NCI-H526 treated with DMSO at 0.1 percent for 48 hours (cell line): ENCODE measurements around the gene CLASP1.
"Not testable (repeated sequence)": the region's sequence is repeated elsewhere in the genome, so short reads cannot be mapped to it uniquely, and the experiment has no call there.

Experiments
- DNase-seq: peaks from one replicate; lab custom pipeline; 2025; lab: John Stamatoyannopoulos, UW

The CLASP1 gene

GRCh38 chr2:121617042-121617599 lies 32.1 kb downstream of the CLASP1 start:
- no peak for DNase-seq

DNA sequence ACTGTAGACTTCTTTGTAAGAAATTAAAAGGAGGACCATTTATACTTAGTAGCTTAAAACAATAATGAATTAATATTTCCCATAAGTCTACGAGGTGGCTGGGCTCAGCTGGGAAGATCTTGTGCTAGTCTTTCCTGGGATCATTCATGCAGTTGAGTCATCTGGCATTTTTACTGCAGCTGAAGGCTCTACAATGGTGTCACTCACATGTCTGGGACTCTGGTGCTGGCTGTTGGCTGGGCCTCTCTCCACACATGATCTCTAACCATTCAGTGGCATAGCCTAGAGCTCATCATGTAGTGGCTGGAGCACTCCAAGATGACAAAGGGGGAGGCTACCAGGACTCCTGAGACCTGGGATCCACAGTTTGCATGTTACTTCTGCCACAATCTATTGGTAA lies 35.5 kb downstream of the CLASP1 start:
- no peak for DNase-seq

DNA sequence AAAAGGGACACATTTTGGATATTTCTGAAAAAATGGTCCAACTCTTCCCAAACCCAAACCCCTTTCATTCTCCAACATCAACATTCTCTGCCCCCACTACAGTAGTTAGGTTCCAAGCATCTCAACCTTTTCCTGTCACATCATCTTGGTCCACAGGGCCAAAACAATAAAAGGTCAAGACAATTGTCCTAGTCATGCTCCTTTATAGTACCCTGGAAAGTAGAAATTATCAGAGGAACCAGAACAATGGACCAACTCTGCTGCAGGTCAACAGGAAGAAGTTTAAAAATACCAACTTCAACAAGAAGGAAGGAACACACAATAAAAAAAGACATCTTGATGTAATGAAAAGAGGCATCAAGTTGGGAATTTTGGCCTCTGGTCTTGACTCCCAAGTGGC lies 36.1 kb downstream of the CLASP1 start:
- DNase-seq: no peak

DNA sequence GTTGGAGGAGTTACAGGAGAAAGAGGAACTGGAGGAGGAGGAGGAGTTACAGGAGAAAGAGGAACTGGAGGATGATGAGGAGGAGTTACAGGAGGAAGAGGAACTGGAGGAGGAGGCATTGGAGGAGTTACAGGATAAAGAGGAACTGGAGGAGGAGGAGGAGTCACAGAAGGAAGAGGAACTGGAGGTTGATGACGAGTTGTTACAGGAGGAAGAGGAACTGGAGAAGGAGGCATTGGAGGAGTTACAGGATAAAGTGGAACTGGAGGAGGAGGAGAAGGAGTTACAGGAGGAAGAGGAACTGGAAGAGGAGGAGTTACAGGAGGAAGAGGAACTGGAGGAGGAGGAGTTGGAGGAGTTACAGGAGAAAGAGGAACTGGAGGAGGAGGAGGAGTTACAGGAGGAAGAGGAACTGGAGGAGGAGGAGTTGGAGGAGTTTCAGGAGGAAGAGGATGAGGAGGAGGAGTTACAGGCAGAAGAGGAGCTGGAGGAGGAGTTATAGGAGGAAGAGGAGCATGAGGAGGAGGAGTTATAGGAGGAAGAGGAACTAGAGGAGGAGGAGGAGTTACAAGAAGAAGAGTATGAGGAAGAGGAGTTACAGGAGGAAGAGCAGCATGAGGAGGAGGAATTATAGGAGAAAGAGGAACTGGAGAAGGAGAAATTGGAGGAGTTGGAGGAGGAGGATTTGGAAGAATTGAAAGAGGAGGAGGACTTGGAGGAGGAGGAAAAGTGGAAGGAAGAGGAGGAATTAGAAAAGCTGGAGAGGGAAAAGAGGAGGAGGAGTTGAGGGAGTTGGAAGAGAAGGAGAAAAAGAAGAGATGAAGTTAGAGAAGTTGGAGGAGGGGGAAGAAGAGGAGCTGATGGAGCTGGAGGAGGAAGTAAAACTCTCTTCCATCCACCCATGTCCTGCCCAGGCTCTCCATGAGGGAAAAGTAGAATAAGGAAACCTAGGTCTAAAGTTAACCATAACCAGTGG lies 37.2 kb downstream of the CLASP1 start:
- DNase-seq: no peak

GRCh38 chr2:121611048-121611649 lies 38.1 kb downstream of the CLASP1 start:
- DNase-seq: not testable (repeated sequence)

DNA sequence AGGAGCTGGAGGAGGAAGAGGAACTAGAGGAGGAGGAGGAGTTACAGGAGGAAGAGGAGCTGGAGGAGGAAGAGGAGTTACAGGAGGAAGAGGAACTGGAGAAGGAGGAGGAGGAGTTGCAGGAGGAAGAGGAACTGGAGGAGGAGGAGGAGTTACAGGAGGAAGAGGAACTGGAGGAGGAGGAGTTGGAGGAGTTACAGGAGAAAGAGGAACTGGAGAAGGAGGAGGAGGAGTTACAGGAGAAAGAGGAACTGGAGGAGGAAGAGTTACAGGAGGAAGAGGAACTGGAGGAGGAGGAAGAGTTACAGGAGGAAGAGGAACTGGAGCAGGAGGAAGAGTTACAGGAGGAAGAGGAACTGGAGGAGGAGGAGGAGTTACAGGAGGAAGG lies 38.8 kb downstream of the CLASP1 start:
- not testable (repeated sequence) for DNase-seq

DNA sequence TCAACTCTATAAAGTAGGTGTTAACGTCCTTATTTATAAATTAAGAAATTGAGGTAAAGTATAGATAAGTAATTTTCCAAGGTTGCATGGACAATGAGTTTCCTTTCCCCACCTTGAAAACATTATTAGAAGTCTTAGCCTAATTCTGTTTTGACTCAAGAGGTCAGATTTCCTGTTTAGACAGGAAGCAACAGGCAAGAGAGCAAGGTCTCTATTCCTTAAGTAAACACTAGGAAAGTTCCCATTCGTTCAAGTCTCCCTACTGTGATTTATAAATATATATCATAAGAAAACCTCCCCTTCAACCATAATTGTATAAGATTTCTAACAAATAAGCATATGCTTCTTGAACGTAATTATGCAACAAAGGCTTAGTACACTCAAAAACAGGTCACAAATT lies 40.3 kb downstream of the CLASP1 start:
- no peak for DNase-seq

GRCh38 chr2:121608367-121608766 lies 40.9 kb downstream of the CLASP1 start:
- DNase-seq: no peak

GRCh38 chr2:121605820-121606733 lies 43.2 kb downstream of the CLASP1 start:
- no peak for DNase-seq

DNA sequence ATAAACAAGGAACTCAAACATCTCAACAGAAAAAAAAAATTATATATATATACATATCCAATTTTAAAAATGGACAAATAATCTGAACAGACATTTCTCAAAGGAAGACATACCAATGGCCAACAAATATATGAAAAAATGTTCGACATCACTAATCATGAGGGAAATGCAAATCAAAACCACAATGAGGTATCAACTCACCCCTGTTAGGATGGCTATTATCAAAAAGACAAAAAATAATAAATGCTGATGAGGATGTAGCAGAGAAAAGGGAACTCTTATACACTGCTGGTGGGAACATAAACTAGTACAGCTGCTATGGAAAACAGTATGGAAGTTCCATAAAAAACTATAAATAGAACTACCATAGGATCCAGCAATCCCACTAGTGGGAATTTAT lies 46.1 kb downstream of the CLASP1 start:
- no peak for DNase-seq

DNA sequence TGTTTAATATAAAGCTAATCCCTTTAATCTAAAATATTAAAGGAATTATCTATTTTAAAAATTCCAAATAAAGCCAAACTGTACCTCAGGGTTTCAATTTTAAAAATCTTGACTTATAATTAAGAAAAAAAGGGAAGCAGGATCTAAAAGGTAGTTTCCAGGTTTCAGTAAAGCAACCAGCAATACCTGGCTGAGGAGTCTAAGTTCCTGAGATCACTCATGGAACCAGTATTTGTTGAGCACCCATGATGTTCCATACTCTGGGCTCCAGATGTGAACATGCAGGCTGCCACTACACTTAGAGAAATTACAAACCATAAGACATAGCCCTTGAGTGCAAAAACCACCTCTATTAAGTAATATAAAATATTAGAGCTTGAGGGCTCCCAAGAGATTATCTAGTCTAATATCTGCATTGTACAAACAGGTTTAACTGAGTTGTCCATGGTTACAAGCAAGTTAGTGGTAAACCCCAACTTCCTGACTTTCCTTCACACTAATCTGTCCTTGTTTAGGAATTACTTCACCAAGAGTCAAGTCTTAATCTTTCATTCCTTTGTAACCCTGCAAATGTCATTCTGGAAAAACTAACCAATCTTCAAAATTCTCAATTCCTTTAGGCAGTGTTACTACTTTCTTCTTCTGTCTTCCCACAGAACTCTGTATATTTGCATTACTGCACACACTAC lies 49.2 kb downstream of the CLASP1 start:
- no peak for DNase-seq

- no peak for DNase-seq
Observed at GRCh38 chr2:121598087-121598486, 51.2 kb downstream of the CLASP1 start.

GRCh38 chr2:121596221-121597080 lies 52.8 kb downstream of the CLASP1 start:
- no peak for DNase-seq

GRCh38 chr2:121595012-121595891 lies 54.0 kb downstream of the CLASP1 start:
- DNase-seq: no peak

GRCh38 chr2:121591199-121591598 lies 58.1 kb downstream of the CLASP1 start:
- no peak for DNase-seq

- no peak for DNase-seq
Observed at GRCh38 chr2:121588357-121588756, 60.9 kb downstream of the CLASP1 start.

- no peak for DNase-seq
Observed at GRCh38 chr2:121587131-121587530, 62.1 kb downstream of the CLASP1 start.

- DNase-seq: no peak
Observed at GRCh38 chr2:121584741-121585140, 64.5 kb downstream of the CLASP1 start.

DNA sequence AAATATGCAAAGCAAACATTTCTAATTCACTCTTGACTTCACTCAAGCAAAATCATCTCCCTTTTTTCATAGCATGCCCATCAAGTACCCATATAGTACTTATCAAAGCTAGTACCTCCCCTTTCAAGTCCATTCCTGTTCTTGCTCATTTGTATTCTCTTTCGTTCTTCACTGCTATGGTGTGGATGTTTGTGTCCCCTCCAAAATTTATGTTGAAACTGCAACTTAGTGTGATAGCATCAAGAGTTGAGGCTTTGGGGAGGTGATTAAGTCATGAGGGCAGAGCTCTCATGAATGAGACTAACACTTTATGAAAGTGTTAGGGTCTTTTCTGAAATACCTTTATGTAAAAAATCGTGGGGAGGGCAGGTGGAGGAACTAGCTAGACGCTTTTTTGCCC lies 65.7 kb downstream of the CLASP1 start:
- no peak for DNase-seq
